Caki2 (cell line): ENCODE results near the gene SMAD5. TPM values are rescaled to one million over a fixed set of nuclear protein-coding genes. Genes with fewer than 3 reads are reported as not detected.

ENCODE experiments used
- DNase-seq: peaks from one replicate; pipeline ENCODE4 v3.0.0-alpha.2; 2015; ENCODE audit warnings: low read depth
- in situ Hi-C: cut with HindIII; loops from 2 replicates; pipeline ENCODE4 v1.10.0; 2016; ENCODE audit warnings: low sequenced_read_pairs, low pct_unique_long_range_greater_than_20kb, mixed read lengths
- total RNA-seq: library from RNA; depleted of rRNA; stranded (reverse); fragments of >200 nt; shearing (Covaris generic); gene quantifications from 2 replicates; pipeline ENCODE4 v1.2.3, GENCODE V29; 2014; ENCODE audit warnings: low replicate concordance; rRNA removed

The SMAD5 gene
- total RNA-seq, 1 experiment from 2014 or later, result 15.5 TPM

GRCh38 chr5:136232316-136232715 lies 99.7 kb downstream of the SMAD5 start:
- no peak for DNase-seq
- in situ Hi-C loops, result no loop called here

Other genes starting within 250 kb of the SMAD5 start
- not detected in 2 replicates for gene IL9, start 237.0 kb upstream of the SMAD5 start, total RNA-seq
- not detected in 2 replicates for gene LECT2, start 177.9 kb upstream of the SMAD5 start, total RNA-seq
- gene TGFBI, start 103.9 kb upstream of the SMAD5 start, total RNA-seq, result 298 and 340 TPM in 2 replicates
- not detected in 2 replicates for gene SMIM32, start 60.3 kb downstream of the SMAD5 start, total RNA-seq
- not detected in 2 replicates for gene TRPC7, start 232.7 kb downstream of the SMAD5 start, total RNA-seq